Right forelimb (tissue), 1 donor: Measurements from ENCODE around the gene SLC1A7.

Experiments
- DNase-seq: peaks from one replicate; pipeline ENCODE4 v3.0.0-alpha.2; 2018

Gene SLC1A7

GRCh38 chr1:53057127-53057526, 85.3 kb downstream of the SLC1A7 start:
- no peak for DNase-seq

DNA sequence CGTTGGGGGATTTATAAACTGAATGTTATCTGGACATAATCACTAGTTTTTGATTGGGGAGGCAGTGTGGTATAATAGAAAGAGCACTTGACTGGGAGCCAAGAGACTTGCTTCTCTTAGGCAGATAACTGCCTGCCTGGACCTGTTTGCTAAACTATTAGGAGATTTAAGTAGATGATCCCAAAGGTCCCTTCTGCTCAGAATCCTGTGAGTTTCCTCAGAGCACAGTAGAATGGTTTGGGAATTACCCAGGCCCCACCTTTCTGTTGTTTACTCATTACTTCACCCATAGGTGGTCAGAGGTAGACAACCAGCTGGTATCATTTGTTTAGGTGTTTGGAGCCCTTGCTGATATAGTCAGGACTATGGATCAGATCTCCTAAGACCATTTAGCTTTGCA, 90.8 kb downstream of the SLC1A7 start:
- DNase-seq, result no peak

GRCh38 chr1:53050310-53050709, 92.1 kb downstream of the SLC1A7 start:
- no peak for DNase-seq

DNA sequence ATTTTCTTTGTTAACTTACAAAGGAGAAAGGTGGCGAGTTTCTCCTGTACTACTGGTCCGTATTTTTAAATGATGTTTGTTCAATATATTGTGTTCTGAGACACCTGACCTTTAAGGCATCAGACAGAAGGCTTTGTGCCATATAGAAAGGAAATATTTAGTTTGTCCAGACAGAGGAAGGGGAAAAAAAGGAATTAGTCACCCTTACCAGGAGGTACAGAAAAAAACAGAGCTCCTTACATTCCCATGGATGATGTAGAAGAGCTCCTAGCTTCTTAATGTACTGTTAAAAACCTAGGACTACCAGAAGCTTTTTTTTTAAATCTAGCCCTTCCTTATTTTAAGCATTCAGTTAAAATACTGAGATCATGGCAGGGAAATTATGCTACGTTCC, 92.9 kb downstream of the SLC1A7 start:
- DNase-seq, result no peak

GRCh38 chr1:53048960-53049573, 93.4 kb downstream of the SLC1A7 start:
- DNase-seq, result no peak

DNA sequence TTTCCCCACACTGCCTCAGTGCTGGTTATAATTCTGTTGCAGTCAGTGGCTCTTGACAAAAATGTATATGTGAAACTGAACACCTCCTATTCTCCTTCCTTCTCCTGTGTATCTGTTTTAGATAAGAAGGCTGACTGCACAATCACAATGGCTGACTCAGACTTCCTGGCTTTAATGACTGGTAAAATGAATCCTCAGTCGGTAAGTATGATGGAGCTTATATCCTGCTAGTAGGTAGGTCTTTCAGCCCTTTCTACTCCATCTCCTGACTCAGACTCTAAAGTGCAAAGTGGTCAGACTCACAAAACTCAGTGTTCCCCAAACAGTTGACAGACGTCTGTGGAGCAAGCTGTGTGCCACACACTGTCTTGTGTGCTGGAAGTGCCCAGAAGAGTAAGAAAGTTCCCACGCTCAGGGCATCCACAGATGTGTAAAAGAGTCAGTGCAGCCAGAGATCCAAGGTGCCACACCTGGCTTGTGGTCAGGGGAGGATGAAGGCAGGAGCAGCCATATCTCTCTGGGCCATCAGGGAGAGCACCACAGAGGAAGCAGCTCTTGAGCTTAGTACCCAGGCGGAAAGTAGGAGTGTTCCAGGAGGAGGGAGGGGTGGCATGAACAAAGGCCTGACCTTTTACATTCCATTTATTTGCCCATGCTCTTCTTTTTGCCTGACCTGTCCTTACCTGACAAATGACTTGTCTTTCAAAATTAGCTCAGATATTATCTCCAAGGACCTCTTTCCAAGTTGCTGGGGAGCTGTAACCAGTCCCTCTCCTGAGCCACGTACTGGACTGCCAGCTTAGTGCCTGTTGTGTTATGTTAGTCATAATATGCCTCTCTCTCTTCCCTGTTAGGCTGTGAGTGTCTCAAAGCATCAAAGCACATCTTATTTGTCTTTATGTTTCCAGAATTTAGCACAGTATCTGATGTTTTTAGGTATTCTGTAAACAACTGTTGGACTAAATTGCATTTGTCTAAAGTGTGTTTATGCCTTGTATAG, 94.4 kb downstream of the SLC1A7 start:
- no peak for DNase-seq

DNA sequence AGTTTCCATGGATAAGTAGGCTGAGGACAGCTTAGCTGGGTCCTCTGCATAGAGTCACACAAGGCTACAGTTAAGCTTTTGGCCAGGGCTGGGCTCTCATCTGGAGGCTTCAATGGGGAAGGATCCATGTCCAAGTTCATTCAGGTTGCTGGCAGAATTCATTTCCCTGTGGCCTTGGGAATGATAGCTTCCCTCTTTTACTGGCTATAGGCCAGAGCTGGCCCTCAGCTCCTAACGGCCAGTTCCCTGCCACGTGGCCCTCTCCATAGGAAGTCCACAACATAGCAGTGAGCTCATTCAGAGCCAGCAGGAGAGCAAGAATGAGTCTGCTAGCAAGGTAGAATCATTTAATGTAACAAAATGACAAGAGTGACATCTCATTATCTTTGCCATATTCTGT, 95.5 kb downstream of the SLC1A7 start:
- DNase-seq, result no peak

DNA sequence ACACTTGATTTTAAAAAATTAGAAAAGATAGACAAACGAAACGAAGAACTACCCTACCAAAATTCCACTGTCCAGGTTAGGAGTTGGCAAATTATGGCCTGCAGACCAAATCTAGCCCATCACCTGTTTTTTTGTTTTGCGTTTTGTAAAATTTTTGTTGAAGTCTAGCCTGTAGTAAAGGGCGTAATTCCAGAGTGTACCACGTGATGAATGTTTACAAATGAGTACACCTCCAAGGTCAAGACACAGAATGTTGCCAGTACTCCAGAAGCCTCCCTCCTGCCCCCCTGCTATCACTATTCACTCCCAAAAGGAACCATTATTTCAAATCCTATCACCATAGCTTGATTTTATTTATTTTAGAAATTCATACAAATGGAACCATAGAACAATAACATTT, 97.5 kb downstream of the SLC1A7 start:
- DNase-seq, result no peak

DNA sequence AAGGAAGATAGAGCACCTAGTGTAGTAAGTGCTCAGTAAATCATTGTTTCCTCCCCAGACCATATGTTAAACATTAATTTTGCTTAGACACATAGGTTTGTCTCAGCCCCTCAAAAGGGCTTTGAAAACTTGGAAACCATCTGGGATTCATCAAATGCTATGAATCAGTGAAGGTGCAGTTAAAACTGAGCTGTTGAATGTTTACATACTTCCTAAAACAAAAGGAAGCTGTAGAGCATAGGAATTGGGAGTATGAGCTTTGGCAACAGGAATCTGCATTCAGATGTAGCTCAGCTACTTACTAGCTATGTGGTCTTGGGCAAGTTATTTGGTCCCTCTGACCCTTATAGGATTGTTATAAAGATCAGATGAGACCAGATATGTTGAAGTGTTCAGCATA, 99.2 kb downstream of the SLC1A7 start:
- DNase-seq, result no peak

GRCh38 chr1:53038566-53038965, 103.9 kb downstream of the SLC1A7 start:
- no peak for DNase-seq
